Nephron (organoid): ENCODE results near the gene EYA3.

Experiments
- H3K27ac Mint-ChIP-seq, 3 experiments: 2 replicates each; pipeline ENCODE4 v1.8.0; 2020; ENCODE audit warnings: mixed read lengths in 3 of 3, mild to moderate bottlenecking in 2 of 3, moderate library complexity in 1 of 3
- H3K27me3 Mint-ChIP-seq: 2 replicates; pipeline ENCODE4 v1.8.0; 2021; ENCODE audit warnings: low read depth, mild to moderate bottlenecking, moderate library complexity, mixed read lengths
- H3K36me3 Mint-ChIP-seq: 2 replicates; pipeline ENCODE4 v1.8.0; 2020; ENCODE audit warnings: low read depth, mixed read lengths
- H3K4me1 Mint-ChIP-seq: 2 replicates; pipeline ENCODE4 v1.8.0; 2020; ENCODE audit warnings: mixed read lengths
- H3K4me3 Mint-ChIP-seq, 3 experiments: 2 replicates each; pipeline ENCODE4 v1.8.0; 2020; ENCODE audit warnings: mild to moderate bottlenecking in 3 of 3, mixed read lengths in 3 of 3, moderate library complexity in 2 of 3
- H3K9me3 Mint-ChIP-seq: 2 replicates; pipeline ENCODE4 v1.8.0; 2020; ENCODE audit warnings: mixed read lengths
- TF ChIP-seq, protein P1 (sequence below), 3 experiments: fragments of 200-600 bp; sonication (generic); IDR thresholded peaks; one replicate each; pipeline ENCODE4 v1.5.0; 2021; ENCODE audit warnings: antibody characterized with exemption in 3 of 3; ENCODE audit not compliant: unreplicated experiment in 3 of 3

The EYA3 gene

GRCh38 chr1:27949027-27949426, 139.4 kb downstream of the EYA3 start:
- TF ChIP-seq, protein P1, sequence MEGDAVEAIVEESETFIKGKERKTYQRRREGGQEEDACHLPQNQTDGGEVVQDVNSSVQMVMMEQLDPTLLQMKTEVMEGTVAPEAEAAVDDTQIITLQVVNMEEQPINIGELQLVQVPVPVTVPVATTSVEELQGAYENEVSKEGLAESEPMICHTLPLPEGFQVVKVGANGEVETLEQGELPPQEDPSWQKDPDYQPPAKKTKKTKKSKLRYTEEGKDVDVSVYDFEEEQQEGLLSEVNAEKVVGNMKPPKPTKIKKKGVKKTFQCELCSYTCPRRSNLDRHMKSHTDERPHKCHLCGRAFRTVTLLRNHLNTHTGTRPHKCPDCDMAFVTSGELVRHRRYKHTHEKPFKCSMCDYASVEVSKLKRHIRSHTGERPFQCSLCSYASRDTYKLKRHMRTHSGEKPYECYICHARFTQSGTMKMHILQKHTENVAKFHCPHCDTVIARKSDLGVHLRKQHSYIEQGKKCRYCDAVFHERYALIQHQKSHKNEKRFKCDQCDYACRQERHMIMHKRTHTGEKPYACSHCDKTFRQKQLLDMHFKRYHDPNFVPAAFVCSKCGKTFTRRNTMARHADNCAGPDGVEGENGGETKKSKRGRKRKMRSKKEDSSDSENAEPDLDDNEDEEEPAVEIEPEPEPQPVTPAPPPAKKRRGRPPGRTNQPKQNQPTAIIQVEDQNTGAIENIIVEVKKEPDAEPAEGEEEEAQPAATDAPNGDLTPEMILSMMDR (IDR thresholded peaks at IDR 0.05; ENCODE audit: unreplicated experiment in 3 of 3), result no peak
- Mint-ChIP-seq H3K4me3 (no peak overlapping the region), H3K36me3 (no peaks in the 10 kb centered on the region), H3K4me1 (no peaks in the 10 kb centered on the region), H3K27me3 (no peaks in the 10 kb centered on the region), H3K9me3 (no peaks in the 10 kb centered on the region), H3K27ac (no peak overlapping the region)

DNA sequence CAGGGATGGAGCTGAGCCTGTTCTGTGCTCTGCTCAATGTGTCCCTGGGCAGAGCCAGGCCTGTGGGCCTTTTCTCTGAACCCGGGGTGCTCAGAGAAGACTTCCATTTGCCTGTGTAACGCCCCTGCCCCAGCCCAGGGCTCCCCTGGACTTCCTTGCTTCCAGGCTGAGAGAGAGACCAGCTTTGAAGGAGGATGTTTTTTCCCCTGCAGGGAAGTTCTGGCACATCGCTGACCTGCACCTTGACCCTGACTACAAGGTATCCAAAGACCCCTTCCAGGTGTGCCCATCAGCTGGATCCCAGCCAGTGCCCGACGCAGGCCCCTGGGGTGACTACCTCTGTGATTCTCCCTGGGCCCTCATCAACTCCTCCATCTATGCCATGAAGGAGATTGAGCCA, 143.4 kb downstream of the EYA3 start:
- Mint-ChIP-seq H3K4me3 (no peak overlapping the region), H3K27ac (no peak overlapping the region), H3K9me3 (no peaks in the 10 kb centered on the region), H3K27me3 (no peaks in the 10 kb centered on the region), H3K36me3 (no peaks in the 10 kb centered on the region), H3K4me1 (no peaks in the 10 kb centered on the region)
- TF ChIP-seq, protein P1 (IDR thresholded peaks at IDR 0.05; ENCODE audit: unreplicated experiment in 3 of 3), result no peak

GRCh38 chr1:27941671-27942540, 146.5 kb downstream of the EYA3 start:
- TF ChIP-seq, protein P1 (IDR thresholded peaks at IDR 0.05; ENCODE audit: unreplicated experiment in 3 of 3), result no peak
- Mint-ChIP-seq H3K4me1 (no peaks in the 10 kb centered on the region), H3K4me3 (no peak overlapping the region), H3K27me3 (peaks cover 6% of the 10 kb centered on the region), H3K9me3 (no peaks in the 10 kb centered on the region), H3K36me3 (no peaks in the 10 kb centered on the region), H3K27ac (no peak overlapping the region)

GRCh38 chr1:27940870-27941560, 147.4 kb downstream of the EYA3 start:
- H3K36me3 Mint-ChIP-seq, result no peaks in the 10 kb centered on the region

DNA sequence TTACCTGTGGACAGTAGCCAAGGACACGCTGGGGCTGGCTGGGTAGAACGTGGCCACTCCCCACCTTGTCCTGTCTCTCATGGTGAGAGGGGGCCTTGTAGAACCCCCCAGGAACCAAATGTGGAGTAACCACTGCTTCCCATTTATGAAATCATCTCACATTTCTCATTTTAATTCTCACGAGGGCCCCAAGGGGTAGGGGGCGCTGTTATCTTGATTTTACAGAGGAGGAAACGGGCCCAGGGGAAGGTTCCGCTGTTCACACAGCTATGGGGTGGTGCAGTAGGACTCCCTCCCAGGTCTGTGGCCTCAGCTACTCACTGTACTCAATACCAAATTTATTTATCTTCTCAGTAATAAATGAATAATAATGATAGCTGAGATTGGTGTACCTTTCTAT, 148.1 kb downstream of the EYA3 start:
- Mint-ChIP-seq H3K27ac (no peak overlapping the region), H3K9me3 (no peaks in the 10 kb centered on the region), H3K27me3 (peaks cover 20% of the 10 kb centered on the region), H3K4me1 (peaks cover 4% of the 10 kb centered on the region), H3K4me3 (no peak overlapping the region), H3K36me3 (no peaks in the 10 kb centered on the region)
- TF ChIP-seq, protein P1 (IDR thresholded peaks at IDR 0.05; ENCODE audit: unreplicated experiment in 3 of 3), result no peak

More at GRCh38 chr1:27940870-27941560, 147.4 kb downstream of the EYA3 start:
- Mint-ChIP-seq H3K27ac (no peak overlapping the region), H3K4me1 (no peaks in the 10 kb centered on the region), H3K9me3 (no peaks in the 10 kb centered on the region), H3K27me3 (peaks cover 13% of the 10 kb centered on the region), H3K4me3 (no peak overlapping the region)
- TF ChIP-seq, protein P1 (IDR thresholded peaks at IDR 0.05; ENCODE audit: unreplicated experiment in 3 of 3), result no peak
